Activated effector memory CD4-positive, alpha-beta T cell treated with anti-CD3 and anti-CD28 coated beads, Interleukin-2, amount 50 U/mL, for 16 hours (primary cell): ENCODE results near the gene ROR2.
"Not testable (repeated sequence)": the region's sequence is repeated elsewhere in the genome, so short reads cannot be mapped to it uniquely, and the experiment has no call there.

ENCODE experiments used
- DNase-seq: peaks from one replicate; pipeline ENCODE4 v3.0.0-alpha.2; 2020

Gene ROR2

GRCh38 chr9:91547081-91547480, 402.9 kb downstream of the ROR2 start:
- DNase-seq: no peak

- no peak for DNase-seq
These were observed 403.5 kb downstream of the ROR2 start for GRCh38 chr9:91546574-91546973.

DNA sequence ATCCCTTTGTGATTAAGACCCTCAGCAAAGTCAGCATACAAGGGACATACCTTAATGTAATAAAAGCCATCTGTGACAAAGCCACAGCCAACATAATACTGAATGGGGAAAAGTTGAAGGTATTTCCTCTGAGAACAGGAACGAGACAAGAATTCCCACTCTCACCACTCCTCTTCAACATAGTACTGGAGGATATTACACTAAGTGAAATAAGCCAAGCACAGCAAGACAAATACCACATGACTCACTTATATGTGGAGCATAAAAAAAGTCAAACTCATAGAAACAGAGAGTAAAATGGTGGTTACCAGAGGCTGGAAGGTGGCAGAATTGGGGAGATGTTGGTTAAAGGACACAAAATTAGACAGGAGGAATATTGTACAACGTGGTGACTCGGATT, 408.3 kb downstream of the ROR2 start:
- DNase-seq: no peak

GRCh38 chr9:91540506-91540905, 409.5 kb downstream of the ROR2 start:
- DNase-seq: not testable (repeated sequence)

GRCh38 chr9:91536211-91536691, 413.8 kb downstream of the ROR2 start:
- DNase-seq: no peak

- DNase-seq: no peak
These were observed 415.7 kb downstream of the ROR2 start for GRCh38 chr9:91534374-91534773.

DNA sequence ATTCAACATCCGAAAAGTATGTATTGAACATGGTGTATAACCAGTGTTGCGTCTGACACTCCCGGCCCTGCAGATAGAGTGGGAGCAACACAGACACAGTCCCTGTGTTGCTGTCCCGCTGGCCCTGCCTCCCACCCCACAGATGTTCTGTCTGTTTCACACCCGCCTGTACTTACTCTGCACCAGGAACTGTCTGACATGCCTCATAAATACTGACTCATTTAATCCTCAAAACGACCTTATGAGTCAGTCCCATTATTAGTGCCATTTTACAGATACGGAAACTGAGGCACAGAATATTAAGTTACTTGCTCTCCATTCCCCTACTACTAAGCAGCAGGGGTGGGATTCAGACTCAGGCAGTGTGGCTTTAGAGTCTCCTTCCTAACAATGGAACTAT, 416.6 kb downstream of the ROR2 start:
- DNase-seq: no peak

DNA sequence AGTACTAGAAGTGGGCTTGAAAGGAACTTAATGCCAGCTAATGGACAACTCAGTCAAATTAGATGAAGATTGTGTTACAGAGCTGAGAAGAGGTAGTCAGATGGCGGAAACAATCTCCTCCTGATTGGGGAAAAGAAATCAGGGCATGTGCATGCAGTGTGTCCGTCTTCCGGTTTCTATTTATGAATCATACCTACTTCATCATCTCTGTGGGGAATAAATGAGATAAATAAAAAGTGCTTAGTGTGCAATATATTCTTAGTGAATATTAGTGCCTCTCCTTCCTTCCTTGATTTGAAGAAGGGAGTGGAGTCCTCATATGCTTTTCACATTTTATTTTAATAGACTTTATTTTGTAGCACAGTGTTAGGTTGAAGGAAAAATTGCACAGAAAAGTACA, 417.7 kb downstream of the ROR2 start:
- DNase-seq: no peak

GRCh38 chr9:91530829-91531228, 419.2 kb downstream of the ROR2 start:
- no peak for DNase-seq

DNA sequence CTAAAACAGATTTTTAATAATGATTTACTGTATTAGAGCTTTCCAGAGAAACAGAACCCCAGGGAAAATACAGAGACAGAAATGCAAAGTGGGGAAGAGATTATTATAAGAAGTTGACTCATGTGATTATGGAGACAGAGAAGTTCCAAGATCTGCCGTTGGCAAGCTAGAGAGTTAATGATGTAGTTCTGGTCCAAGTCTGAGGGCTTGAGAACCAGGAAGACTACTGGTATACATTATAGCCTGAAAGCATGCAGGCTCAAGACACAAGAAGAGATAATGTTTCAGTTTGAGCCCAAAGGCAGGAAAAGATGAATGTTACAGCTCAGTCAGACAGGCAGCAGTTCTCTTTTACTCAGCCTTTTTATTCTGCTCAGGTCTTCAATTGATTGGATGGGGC, 427.5 kb downstream of the ROR2 start:
- no peak for DNase-seq

GRCh38 chr9:91519520-91520277, 430.3 kb downstream of the ROR2 start:
- no peak for DNase-seq

DNA sequence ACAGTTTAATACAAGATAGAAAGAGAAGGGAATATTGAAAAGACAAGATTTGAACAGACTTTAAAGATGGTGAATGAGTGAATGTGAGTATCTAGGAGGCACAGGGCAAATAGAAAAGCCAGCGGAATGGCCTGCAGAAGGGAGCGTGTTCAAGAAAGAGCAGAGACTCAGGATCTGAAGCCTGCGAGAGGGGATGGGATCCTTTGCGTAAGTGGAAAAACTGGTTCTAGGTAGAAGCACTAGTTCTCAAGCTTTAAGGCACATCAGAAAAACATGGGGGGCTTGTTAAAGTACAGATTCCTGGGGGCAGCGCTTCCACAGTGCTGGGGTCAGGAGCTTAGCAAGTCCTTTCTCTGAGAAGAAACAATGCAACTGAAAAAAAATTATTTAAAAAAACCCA, 431.6 kb downstream of the ROR2 start:
- no peak for DNase-seq

GRCh38 chr9:91517801-91518200, 432.2 kb downstream of the ROR2 start:
- no peak for DNase-seq

DNA sequence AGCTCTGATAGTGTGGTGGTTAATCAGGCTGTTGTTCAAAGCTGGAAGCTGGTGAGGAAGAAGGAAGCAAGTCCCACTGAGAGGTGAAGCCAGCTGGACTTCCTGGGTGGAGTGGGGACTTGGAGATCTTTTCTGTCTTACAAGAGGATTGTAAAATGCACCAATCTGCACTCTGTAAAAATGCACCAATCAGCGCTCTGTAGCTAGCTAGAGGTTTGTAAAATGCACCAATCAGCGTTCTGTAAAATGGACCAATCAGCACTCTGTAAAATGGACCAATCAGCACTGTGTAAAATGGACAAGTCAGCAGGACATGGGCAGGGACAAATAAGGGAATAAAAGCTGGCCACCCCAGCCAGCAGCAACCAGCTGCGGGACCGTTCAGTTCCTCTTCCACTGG, 432.7 kb downstream of the ROR2 start:
- DNase-seq: not testable (repeated sequence)

GRCh38 chr9:91516777-91517176, 433.3 kb downstream of the ROR2 start:
- DNase-seq: no peak

DNA sequence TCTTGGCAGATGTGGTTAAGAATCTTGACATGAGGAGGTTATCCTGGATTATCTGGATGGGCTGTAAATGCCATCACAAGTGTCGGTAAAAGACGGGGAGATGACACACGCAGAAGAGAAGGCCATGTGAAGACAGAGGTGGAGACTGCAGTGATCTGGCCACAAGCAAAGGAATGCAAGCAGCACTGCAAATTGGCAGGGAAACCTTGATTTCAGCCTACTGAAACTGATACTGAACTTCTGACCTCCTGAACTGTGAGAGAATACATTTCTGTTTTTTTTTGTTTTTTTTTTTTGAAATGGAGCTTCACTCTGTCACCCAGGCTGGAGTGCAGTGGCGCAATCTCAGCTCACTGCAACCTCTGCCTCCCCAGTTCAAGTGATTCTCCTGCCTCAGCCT, 433.9 kb downstream of the ROR2 start:
- no peak for DNase-seq

DNA sequence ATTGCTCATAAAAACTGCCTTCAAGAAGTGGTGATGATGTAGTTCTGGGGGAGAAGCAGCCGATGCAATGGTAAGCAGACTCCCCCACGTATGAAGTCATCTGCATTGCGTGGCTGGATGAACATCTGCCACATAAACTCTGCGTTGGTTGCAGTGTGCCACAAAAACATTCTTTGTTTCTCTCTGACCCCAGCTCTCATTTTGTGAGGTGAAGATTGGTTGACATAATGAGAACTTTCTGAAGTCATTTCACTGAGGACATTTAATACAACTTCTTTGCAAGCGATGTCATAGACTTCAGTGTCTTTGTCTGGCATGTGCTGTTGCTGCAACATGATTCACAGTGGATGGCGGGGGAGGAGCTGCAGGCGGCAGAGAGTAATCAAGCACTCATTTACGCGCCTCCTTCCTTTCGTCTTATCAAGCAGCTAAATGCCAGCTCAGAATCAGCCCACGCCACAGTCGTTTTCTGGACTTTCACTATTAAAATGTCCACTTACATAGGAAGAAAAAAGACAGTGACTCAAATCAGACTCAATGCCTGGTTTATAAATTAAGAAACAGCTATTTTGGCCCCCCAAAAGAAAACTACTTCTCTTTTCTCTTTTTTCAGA, 434.8 kb downstream of the ROR2 start:
- DNase-seq: no peak
